ENCODE results near the gene KIAA1217.
"Not testable (repeated sequence)": the region's sequence is repeated elsewhere in the genome, so short reads cannot be mapped to it uniquely, and the experiment has no call there.

The KIAA1217 gene

DNA sequence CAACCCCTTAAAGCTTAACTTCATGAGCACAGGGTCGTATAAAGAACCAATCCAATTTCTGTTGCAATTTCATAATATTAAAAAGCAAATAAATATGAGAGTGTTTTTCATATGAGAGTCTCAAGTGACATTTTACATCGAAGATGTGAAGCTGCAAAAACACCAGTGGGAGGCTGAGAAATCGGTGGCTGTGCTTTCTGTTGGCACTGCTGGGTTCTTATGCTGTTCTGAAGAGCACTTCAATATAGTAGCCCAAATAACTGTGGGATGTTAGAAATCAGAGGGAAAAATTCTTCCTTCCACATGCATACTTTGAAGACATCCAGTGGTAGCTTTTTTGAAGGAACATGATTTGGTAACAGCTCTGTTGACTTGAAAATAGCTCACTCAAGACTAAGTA, 269.0 kb downstream of the KIAA1217 start:
- no peak for DNase-seq

DNA sequence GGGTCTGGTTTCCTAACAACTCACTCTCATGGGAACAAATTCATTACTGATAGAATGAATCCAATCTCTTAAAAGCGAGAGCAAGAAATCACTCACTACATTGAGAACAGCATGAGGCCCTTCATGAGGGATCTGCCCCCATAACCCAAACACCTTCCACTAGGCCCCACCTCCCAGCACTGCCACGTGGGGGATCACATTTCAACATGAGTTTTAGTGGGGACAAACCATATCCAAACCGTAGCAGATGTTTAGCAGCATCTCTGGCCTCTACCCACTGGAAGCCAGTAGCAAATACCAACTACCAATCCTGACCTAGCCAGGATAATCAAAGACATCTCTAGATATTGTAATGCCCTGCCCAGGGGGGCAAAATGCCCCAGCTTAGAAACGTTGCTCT, 270.9 kb downstream of the KIAA1217 start:
- DNase-seq, result no peak

DNA sequence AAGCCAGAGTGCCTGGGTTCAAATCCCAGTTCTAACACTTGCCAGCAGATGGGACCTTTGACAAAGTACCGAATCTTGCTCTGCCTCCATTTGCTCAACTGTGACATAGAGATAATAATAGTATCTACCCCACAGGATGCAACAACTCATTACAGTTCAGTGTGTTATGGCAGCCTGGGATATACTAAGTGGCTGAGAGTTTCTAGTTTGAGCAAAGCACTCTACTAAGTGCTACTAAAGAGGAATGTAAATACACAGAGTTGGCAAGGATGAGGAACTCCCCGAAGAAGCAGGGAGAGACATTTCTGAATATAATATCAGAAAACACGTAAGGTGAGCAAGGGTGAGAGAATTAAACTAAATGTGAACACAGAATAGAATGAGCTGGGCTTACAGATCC, 271.5 kb downstream of the KIAA1217 start:
- no peak for DNase-seq

DNA sequence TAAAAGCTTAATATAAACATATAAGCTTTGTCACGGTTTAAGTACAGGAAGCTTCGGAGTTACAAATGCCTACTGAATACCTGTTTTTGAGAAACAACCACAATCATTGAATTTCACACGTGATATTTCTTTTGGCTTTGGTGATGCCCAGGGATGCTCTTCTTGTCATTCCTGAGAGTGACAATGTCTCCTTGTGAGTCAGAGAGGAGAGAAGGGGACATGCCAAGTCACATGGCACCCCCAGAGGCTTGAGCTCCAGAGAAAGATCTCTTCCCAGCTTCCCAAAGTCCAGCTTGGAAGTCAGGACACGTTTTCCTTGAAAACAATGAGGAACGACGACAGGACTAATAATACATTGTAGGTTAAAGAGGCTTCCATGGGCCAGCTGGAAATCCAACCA, 272.3 kb downstream of the KIAA1217 start:
- no peak for DNase-seq

DNA sequence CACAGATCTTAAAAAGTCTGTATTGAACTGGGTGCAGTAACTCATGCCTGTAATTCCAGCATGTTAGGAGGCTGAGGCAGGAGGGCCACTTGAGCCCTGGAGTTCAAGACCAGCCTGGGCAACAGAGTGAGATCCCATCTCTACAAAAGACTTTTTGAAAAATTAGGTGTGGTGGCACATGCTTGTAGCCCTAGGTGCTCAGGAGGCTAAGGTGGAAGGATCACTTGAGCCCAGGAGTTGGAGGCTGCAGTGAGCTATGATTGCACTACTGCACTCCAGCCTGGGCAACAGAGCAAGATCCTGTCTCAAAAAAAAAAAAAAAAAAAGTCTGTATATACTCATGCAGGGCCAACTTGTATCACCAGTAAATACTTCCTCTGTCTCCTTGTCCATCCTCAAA, 273.8 kb downstream of the KIAA1217 start:
- DNase-seq, result not testable (repeated sequence)

DNA sequence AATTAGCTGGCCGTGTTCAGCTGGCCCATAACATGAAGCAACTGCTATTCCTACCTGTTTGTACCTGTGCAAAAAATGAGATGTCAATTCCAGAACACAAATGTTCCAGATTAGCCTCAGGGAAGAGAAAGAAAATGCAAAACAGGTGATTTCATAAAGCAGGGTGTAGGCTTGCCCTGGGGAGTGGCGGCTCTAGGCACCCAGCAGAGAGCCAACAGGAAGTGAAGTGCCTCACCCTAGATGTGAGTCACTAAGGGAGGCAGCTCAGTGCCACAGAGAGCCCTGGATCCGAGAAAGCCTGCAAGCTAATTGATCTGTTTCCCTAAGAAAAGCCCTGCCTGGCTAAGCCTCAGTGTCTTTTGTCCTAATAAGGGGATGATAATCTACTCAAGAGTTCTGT, 274.8 kb downstream of the KIAA1217 start:
- DNase-seq, result no peak

DNA sequence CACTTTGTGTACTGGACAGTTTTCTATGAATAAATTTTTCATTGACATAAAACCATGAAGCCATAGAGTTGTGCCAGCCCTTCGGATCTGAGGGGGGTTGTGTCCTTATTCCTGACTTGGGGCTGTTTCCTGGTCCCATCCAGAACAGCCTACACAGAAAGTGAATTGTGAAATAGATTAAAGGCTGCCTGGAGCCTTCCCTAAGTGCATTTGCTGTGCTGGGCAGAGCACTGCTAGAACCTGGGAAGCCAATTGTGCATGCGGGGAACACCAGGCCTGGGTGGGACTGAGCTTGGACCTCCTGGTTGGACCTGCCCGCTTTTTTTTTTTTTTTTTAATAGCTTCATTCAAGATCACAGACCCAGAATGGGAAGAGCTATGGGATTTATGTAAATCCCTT, 275.8 kb downstream of the KIAA1217 start:
- DNase-seq, result no peak

DNA sequence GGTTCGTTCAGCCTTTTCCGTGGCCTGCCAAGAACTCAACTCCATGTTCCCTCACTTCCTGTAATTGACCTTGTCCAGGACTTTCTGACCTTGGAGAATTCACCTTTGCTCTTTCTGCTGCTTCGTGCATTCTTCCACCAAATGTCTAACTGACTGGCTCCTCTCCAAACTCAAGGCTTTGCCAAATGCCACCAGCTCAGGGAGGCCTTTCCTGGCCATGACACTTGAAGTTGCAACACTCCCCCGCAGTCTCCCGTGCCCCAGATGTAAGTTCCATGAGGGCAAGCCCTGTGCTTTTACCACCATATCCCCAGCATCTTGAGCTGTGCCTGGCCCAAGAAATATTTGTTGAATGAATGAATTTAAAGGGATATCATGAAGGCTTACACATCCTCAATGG, 276.4 kb downstream of the KIAA1217 start:
- DNase-seq, result no peak

DNA sequence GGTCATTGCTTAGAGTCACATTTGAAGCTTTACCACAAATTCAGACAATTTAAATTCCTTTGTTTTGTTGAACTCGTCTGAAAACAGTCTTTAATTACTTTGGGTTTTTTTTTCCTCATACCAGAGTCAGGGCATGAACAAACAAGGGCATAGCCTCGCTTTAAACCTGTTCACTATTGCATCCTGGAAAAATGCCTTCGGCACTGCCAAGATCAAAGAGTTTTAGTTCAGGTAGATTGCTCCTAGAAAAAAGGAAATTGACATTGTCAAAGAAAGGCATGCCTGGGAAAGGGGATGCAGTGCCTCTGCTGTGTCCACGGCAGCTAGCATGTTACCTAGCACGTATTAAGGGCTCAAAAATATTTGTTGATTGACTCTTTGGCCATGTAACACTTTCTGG, 279.7 kb downstream of the KIAA1217 start:
- no peak for DNase-seq

DNA sequence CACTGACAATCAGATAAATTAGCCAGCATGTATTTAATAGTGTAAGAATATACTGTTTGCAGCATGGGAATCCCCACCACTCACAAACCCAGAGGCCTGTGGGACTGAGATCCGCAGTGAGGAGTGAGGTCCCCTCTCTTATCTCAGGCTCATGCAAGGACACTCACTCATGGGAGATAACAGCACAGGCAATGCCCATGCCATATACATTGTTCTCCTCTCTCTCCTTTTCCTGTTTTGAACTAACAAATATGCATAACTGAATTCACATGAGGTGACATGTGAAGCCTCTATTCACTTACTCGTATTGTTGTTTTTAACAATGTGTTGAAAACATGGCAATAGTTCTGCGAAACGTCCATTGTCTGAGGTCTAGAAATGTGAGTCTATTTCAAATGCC, 284.2 kb downstream of the KIAA1217 start:
- no peak for DNase-seq

DNA sequence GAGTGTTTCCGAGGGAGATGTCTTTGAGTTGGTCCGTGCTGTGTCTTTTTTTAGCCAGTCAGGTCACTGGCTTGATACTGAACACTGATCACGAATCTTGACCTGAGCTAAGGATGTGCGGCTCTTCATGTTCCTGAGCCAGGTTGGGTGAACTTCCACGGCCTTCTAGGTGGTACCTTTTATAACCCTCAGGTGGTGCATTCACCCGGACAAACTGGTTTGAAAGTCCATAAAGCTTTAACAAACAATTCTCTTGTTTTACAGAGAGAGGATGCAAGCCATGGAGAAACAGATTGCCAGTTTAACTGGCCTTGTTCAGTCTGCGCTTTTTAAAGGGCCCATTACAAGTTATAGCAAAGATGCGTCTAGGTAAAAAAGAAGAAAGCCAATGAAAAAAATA, 285.3 kb downstream of the KIAA1217 start:
- no peak for DNase-seq

DNA sequence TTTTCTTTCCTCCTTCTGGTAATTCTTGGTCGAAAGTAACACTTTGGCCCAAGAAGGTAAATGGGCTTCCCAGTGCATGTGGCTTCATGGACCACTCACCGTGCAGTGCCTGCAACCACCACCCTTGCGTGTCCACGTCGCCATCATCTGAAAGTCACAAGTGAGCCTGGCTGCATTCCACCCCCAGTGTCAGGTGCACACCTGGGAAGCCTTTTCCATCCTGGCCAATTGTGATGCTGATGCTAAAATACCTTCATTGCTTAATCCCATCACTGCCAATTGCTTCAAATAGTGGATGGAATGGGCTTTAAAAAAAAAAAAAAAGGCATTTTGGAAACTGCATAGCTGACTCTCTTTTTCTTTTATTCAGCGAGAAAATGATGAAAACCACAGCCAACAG, 285.8 kb downstream of the KIAA1217 start:
- DNase-seq, result no peak

DNA sequence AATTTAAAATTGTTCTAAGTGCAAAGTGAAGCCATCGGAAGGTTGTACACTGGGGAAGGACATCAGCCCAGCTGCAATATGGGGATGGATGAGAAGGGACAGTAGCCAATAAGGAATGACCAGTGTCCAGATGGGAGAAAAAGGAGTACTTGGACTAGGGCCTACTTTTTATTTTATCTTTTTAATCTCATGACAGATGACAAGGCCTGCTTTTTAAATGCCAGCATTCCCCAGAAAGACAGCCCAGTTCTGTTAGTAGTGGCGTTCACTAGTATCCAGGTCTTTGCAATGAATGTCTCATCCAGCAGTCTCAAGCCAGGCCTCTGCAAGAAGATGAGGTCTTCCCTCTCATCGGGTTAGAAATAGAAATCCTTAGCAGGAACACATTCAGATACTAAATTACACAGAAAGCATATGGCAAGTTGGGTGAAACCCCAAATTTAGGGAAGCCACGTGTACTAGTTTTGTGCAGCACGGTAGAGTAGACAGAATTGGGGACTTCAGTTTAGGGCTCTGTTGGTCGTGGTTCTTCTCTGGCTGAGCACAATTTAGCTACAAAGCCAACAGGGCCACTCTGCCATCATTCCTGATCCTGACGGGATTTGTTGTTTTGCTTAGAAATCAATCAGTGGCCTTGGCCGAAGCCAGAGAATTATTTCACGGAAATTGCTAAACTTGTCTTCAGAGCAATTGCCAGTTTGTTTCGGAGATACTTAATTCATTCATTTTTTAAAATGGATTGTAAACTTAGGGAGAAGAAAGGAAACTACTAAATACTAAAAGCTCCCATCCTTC, 286.9 kb downstream of the KIAA1217 start:
- no peak for DNase-seq

DNA sequence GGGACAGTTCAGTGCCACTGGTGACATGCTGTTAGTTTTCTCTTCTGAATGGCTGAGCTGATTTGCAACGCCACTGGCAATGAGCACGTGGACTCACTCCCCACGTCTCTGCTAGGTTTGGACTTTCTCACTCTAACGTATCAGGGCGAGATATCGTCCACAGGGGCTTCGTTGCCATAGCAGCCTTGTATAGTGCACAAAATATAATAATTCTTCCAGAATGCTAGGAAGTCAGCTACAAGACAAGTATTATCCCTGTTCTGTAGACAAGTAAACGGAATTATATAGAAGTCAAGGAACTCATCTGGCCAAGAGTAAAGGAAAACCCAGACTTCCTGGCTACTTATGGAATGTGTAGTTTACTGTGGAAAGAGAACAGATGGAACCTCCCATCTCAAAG, 288.0 kb downstream of the KIAA1217 start:
- no peak for DNase-seq

DNA sequence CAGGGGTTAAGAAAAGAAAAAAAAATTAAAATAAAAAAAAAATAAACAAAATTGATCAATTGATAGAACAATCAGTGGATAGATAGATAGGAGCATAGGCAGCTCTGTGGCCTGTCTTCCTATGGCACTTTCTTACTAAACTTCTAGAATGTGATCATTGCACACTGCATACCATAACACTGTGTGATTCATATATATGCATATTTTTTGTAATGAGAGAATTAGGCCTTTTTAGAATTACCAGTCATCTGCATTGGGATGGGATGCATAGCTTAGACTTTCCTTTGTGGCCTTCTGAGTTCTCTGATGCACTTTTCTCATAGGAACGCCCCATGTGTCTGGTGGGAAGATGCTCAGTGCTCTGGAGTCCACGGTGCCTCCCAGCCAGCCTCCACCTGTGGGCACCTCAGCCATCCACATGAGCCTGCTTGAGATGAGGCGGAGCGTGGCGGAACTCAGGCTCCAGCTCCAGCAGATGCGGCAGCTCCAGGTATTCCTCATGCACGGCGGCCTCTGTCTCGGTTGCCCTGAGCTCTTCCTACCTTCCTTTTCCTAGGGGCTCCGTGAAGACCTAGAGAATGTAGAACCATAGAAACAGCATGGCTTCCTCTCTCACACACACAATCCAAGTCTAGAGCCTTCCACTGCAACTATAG, 292.2 kb downstream of the KIAA1217 start:
- DNase-seq, result no peak

DNA sequence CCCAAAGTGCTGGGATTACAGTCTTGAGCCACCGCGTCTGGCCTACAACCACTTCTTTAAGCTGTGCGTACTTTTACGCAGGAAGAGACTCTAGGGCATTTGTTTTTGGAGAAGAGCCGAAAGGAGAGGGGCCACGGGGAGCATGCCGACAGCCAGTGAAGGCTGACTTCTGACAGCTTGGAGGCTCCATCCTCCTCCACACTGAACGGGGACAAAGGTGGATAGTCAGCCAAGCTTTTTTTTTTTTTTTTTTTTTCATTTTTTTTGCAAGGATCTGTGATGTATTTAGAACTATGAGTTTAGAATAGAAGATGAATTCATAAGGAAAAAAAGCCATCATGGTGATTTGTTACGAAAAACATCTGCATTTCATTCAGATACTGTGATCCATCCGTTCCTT, 293.1 kb downstream of the KIAA1217 start:
- DNase-seq, result no peak

DNA sequence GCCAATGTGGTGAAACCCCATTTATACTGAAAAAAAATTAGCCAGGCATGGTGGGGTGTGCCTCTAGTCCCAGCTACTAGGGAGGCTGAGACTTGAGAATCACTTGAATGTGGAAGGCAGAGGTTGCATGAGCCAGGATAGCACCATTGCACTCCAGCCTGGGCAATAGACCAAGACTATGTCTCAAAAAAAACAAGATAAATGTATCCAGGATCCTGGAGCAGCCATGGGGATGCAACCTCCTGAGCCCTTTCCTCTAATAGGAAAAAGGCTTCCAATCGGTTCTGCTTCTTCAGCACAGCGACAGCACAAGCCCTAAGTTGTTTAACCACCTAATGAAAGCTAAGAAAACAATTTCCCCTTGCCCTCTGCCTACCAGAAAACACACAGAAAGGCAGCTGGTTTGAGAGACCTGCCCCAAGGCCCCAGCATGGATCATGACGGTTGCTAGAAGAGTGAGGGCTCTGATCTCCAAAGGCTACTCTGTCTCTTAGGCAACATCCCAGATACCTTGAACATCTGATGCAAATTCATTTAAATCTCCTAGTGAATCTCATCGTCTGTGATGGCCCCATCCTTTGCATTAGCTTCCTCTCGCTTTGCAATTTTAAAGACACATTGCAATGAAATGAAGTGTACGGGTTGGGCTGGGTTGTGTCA, 294.0 kb downstream of the KIAA1217 start:
- DNase-seq, result no peak

DNA sequence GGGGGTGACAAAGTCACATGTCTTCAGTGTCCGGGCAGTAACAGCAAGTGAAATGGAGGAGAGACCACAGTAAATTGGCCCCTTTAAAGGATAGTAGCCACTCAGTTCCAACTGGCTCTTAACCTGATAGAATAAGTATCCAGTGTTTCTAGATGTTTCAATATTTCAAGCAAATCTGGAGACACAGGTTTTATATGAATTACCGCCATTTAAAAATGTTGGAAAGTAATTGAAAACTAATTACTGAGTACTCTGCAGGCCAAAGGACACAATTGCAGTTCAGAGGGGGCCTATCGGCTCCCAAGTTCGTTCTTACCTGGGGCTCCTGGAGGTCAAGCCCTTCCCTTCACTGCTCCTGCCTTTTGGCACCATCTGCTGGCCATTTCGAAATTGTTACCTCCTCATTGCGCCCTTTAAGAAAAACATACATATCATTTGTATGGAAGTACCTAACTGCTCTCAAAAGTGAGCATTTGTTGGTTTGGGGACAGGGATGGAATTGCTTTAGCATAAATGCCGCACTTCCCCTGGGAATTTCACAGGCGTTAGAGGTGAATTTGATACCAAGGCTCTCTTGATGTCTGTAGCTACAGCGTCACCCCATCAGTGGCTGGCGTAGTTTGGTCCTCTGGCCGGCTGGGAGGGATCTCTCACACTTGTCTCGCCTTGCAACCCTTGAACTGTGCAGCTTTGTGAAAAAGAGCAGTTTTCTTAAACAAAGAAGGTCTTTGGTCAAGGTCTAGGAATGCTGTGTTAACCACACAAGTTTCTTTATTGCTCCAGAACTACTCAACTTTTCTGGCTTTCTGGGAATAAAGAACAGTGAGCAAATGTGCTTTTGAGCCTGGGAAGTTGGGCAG, 294.8 kb downstream of the KIAA1217 start:
- DNase-seq, result no peak

DNA sequence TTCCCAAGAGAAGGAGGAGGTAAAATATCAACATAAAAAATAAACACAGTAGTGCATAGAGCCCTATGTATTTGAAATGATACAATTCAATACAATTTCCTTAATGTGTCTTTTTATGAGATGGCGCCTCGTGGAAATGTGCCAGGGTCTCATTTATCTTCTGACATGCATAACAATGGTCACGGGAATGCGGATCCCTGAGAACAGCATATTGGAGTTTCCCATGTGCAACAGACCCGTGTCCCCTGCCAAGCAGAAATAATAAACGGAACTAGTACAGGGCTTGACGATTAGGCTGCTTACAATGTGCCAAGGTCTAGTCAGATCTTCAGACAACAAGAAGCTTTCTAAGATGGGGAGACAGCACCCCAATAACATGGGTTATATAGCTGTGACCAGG, 296.8 kb downstream of the KIAA1217 start:
- no peak for DNase-seq

DNA sequence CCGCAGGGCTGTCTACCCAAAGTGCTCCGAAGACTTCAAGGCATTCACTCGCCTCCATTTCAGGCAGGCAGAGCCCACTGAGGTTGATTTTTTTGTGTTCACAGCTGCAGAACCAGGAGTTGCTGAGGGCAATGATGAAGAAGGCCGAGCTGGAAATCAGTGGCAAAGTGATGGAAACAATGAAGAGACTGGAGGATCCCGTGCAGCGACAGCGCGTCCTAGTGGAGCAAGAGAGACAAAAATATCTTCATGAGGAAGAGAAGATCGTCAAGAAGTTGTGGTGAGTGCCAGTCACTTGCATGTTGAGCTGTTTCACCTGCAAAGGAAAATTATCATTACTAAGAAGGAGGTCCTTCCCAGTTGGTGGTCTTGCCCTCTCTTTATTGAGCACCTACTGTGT, 304.2 kb downstream of the KIAA1217 start:
- DNase-seq, result no peak

DNA sequence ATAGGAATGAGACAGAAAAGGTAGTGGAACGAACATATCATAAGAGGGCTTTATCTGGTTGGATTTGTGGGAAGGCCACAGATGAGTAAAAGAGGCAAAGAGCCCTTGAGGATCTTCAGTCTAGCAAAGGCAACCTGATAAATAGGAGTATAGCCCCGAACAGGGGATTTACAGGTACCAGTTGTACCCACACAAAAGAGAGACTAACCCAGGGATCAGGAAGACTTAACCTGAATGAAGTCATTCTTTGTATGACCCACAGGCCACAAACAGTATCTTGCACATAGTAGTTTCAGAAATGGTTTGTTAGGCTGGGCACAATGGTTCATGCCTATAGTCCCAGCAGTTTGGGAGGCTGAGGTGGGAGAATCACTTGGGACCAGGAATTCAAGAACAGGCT, 306.5 kb downstream of the KIAA1217 start:
- DNase-seq, result no peak

DNA sequence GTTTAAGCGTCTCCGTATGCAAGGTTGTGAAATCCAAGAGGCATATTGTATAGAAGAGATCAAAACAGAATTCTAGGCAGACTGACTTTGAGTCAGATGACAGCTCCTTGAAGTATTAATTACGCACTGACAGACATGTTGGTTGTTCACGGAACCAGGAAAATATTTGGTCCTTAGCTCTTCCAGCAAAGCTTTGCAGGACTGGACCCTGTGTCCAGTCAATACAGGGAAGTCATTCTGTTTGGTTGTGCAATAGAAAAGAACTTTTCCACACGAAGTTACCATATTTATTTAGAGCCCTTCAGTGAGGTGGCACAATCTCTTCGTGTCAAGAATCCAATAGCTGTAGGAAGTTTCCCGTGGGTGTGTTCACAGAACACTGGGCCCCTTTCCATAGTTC, 309.5 kb downstream of the KIAA1217 start:
- DNase-seq, result no peak

DNA sequence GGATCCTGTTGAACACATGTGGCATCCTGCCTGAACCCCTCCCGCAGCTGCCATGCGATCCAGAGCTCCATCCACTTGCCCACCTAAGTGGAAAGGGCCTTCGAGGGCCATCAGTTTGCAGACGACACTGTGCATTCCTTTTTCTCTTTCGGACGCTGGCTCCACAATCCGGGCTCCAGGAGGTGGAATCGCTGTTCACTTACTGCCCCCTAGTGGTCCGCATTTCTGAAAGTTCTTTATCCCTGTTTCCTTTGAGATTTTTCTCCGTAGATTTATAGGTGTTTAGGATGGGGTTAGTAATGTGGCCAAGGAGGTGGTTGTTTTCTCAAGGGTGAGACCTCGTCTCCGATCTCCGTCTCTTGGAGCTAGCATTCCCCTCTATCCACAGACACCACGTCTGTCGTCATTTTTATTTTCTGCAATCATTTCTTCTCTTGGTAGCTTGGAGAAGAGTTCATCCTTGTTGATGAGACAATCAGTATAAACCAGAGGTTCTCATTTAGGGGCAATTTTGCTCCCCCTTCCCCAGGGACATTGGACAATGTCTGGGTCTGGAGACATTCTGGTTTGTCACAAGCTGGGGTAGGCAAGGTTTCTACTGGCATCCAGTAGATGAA, 310.2 kb downstream of the KIAA1217 start:
- peak; percentile 16 for DNase-seq

Data from activated CD8-positive, alpha-beta memory T cell treated with anti-CD3 and anti-CD28 coated beads, Interleukin-2, amount 50 U/mL, for 4 hours (primary cell).